ENCODE measurements around the gene SPATC1L. TPM values are rescaled to one million over a fixed set of nuclear protein-coding genes. Genes with fewer than 3 reads are reported as not detected.

The SPATC1L gene
- total and polyA plus RNA-seq, 2 of the 8 experiments (the other 6 are each of a cell fraction or from before 2014, with no cell fraction given) = 24.9 to 50.0 TPM

GRCh38 chr21:46145159-46145839, 39.0 kb downstream of the SPATC1L start (continued):
- TF ChIP-seq CHD7 (IDR thresholded peaks at IDR 0.05; ENCODE audit: insufficient replicate concordance, low read length) (no peak), EZH2 (IDR thresholded peaks at IDR 0.05; ENCODE audit: low read depth, low read length, severe bottlenecking) (no peak), SP1 (IDR thresholded peaks at IDR 0.05; ENCODE audit: low read depth, low read length) (no peak), MAX (IDR thresholded peaks at IDR 0.05) (no peak), RAD21 (IDR thresholded peaks at IDR 0.05 in 1 of 2, conservative IDR thresholded peaks at IDR 0.05 in 1 of 2; ENCODE audit: low read depth in 2 of 2, low read length in 2 of 2) (no peak), BRCA1 (IDR thresholded peaks at IDR 0.05; ENCODE audit: low read depth, low read length) (no peak), RBBP5 (IDR thresholded peaks at IDR 0.05; ENCODE audit: borderline replicate concordance, low read depth, low read length) (no peak)
